Measurements from ENCODE around the gene OSM. TPM values are rescaled to one million over a fixed set of nuclear protein-coding genes. Genes with fewer than 3 reads are reported as not detected.
A peak's percentile ranks its signal among the peaks of the same experiment; 100 is the strongest.

The OSM gene
- total RNA-seq, 1 experiment from 2014 or later: not detected

GRCh38 chr22:30291058-30291892 is 24.6 kb upstream of the OSM start:
- intact Hi-C loops (cut with micrococcal nuclease; ENCODE audit: unreplicated experiment): no loop called here
- H3K27ac ChIP-seq (ENCODE audit: low read length): no peak overlapping the region
- H3K4me3 ChIP-seq (ENCODE audit: low read depth in 2 of 2, low read length in 2 of 2): no peak overlapping the region
- BruUV-seq (replicated peaks): no TSS peak
- H3K27me3 ChIP-seq (ENCODE audit: control insufficient read depth, insufficient read depth, low read length): no peaks in the 10 kb centered on the region
- POLR2A ChIA-PET: no interaction called here
- TF ChIP-seq TCF7L2 (IDR thresholded peaks at IDR 0.05; ENCODE audit: low read depth, low read length) (no peak), POLR2AphosphoS5 (IDR thresholded peaks at IDR 0.05; ENCODE audit: low read depth, low read length) (no peak), REST (IDR thresholded peaks at IDR 0.05; ENCODE audit: insufficient read depth in 1 of 2, low read depth in 2 of 2, low read length in 1 of 2) (no peak), SIN3A (IDR thresholded peaks at IDR 0.05; ENCODE audit: borderline replicate concordance, insufficient read depth, low read depth, low read length) (no peak), CTCF (IDR thresholded peaks at IDR 0.05) (no peak)
- CTCF ChIA-PET: interaction anchor here (0.6 kb wide), 1 partner anchor 92 kb away, joined by 3 read pairs; no protein-coding TSS in a partner anchor
- DNase-seq (ENCODE audit: low read depth, low spot score) (no peak), ATAC-seq (no peak)
- H3K36me3 ChIP-seq (ENCODE audit: control insufficient read depth, insufficient read depth, low read length): no peaks in the 10 kb centered on the region; the same call in 1 of the 2 replicates
- H3K9me3 ChIP-seq (ENCODE audit: control insufficient read depth, insufficient read depth, low read depth, low read length): no peaks in the 10 kb centered on the region
- in situ Hi-C loops (cut with HindIII; ENCODE audit: low pct_unique_long_range_greater_than_20kb, low sequenced_read_pairs): no loop called here
- peaks cover 25% of the 10 kb centered on the region for H3K4me1 ChIP-seq (ENCODE audit: control insufficient read depth, insufficient read depth, low read length)

GRCh38 chr22:30290342-30291057 is 23.8 kb upstream of the OSM start:
- intact Hi-C loops (cut with micrococcal nuclease; ENCODE audit: unreplicated experiment): no loop called here
- Histone ChIP-seq H3K27ac (ENCODE audit: low read length) (peak overlapping the region; percentile 44; the same call in 1 of the 2 replicates), H3K4me3 (ENCODE audit: low read depth in 2 of 2, low read length in 2 of 2) (peak overlapping the region in 1 of 2 experiments; percentile 48; a peak in 1 of 4 replicates), H3K27me3 (ENCODE audit: control insufficient read depth, insufficient read depth, low read length) (no peaks in the 10 kb centered on the region), H3K9me3 (ENCODE audit: control insufficient read depth, insufficient read depth, low read depth, low read length) (no peaks in the 10 kb centered on the region), H3K4me1 (ENCODE audit: control insufficient read depth, insufficient read depth, low read length) (peaks cover 25% of the 10 kb centered on the region), H3K36me3 (ENCODE audit: control insufficient read depth, insufficient read depth, low read length) (no peaks in the 10 kb centered on the region; the same call in 1 of the 2 replicates)
- ATAC-seq (no peak), DNase-seq (ENCODE audit: low read depth, low spot score) (no peak)
- BruUV-seq (replicated peaks): no TSS peak
- TF ChIP-seq SIN3A (IDR thresholded peaks at IDR 0.05; ENCODE audit: borderline replicate concordance, insufficient read depth, low read depth, low read length): no peak
- TF ChIP-seq CTCF (IDR thresholded peaks at IDR 0.05): no peak
- in situ Hi-C loops (cut with HindIII; ENCODE audit: low pct_unique_long_range_greater_than_20kb, low sequenced_read_pairs): no loop called here
- ChIA-PET POLR2A (interaction anchor here (0.6 kb wide), 1 partner anchor 45 kb away, joined by 8 read pairs; no protein-coding TSS in a partner anchor), CTCF (interaction anchor here (0.6 kb wide), 1 partner anchor 93 kb away, joined by 3 read pairs; no protein-coding TSS in a partner anchor)
